GM21723 (cell line): ENCODE data around the gene AOX1.
"Not testable (repeated sequence)": the region's sequence is repeated elsewhere in the genome, so short reads cannot be mapped to it uniquely, and the experiment has no call there.

Source experiments
- ATAC-seq: cut with Tn5 transposase; IDR thresholded peaks from one replicate; pipeline ENCODE4 v1.9.1; 2021; ENCODE audit warnings: mild to moderate bottlenecking, moderate library complexity; ENCODE audit not compliant: unreplicated experiment

The AOX1 gene

DNA sequence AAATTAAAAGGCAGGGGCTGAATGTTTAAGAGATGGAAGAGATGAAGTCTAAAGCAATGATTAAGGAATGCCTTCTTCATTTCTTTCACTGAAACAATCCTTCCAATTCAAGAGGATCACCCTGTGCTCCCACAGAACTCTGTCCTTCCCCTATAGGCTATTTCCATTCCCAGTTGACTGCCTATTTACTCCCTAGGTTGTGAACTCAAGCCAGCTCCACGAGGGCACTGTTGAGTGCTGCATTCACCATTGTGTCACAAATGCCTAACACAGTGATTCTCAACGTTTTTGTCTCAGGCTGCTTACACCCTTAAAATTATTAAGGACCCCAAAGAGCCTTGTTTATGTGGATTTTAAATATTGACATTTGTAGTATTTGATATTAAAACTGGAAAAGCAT is 112.4 kb downstream of the AOX1 start:
- no peak for ATAC-seq

GRCh38 chr2:200699310-200699709 is 113.5 kb downstream of the AOX1 start:
- no peak for ATAC-seq

GRCh38 chr2:200700856-200701255 is 115.0 kb downstream of the AOX1 start:
- ATAC-seq = no peak

DNA sequence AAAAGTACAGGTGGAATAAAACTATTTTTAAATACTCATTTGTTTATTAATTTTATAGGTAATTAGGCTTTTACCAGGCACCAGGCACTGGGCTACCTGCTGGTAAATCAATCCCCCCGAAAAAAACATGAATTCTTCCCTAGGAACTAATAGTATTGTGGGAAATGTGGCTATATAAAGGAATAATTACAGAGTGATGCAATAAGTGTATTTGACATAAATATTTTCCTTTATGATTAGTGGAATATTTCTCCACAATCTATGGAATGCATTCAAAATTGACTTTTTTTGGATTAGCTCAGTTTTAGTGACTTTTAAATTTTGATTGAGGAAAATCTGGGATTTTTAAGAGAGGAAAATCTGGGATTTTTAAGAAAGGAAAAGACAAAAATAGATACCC is 116.2 kb downstream of the AOX1 start:
- no peak for ATAC-seq

- no peak for ATAC-seq
Measured at GRCh38 chr2:200702646-200703118, 116.9 kb downstream of the AOX1 start.

DNA sequence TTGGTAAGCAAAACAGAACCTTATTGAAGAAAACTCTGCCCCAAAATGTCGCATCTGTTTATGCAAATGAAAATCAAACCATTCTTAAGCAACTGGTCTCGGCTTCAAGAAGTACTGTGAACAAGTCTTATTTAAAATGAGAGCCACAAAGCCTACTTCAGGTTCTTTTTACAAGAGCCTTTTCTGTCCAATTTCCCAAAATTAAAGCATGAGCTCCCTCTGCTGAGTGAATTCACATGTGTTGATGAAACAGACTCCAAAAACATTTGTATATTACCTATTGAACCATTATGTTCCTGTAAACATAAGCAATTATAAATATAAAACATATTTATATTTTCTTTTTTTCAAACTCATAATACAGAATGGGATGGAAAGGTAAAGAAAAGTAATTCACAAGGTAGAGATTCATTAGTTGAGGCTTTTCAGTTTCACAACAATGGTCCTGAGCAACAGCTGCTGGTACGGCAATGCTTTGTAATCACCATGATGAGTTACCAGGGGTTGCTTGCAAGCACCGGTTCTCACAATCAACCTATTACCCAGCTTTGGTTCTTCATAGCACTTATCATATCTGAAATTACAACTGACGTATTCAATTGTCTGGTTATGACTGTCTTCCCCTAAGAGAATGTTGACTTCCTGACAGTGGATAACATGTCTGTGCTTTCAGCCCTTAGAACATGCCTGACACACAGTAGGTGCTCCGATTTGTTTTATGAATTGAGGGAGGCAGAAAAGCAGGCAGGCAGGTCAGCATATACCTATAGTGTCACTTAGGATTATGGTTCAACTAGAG is 117.5 kb downstream of the AOX1 start:
- ATAC-seq = no peak

- no peak for ATAC-seq
Measured at GRCh38 chr2:200703926-200704637, 118.3 kb downstream of the AOX1 start.

DNA sequence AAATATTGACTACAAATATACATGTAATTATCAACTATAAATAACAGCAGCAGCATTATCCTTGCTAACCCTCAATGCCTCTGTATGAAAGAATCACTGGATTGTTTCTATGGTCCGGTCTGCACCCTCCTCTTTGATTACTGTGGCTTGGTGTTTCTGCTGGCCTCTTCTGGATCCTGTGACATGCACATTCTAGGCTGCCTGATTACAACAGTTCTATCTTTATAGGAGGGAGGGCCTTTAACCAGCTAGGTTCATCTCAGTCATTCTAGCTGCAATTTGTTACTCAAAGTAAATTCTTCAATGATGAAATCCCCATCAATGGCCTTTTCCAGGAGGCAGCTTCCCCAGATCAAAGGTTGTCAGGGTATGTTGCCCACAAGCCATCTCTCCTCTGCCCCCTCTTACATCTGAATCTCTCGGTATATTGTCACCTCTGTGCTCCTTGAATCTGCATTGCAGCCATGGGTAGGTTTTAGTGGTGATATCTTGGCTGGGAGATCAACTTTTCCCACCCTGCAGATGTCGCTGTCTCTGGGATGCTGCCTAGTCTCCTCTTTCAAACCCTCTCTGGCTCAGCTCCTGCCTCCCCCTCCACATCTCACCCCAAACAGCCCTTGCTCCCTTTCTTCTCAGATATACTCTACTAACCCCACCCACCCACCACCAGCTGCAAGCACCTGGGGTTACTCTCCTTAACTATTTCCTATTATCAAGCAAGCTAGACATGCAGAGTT is 119.7 kb downstream of the AOX1 start:
- ATAC-seq = no peak

GRCh38 chr2:200708943-200709342 is 123.1 kb downstream of the AOX1 start:
- no peak for ATAC-seq

DNA sequence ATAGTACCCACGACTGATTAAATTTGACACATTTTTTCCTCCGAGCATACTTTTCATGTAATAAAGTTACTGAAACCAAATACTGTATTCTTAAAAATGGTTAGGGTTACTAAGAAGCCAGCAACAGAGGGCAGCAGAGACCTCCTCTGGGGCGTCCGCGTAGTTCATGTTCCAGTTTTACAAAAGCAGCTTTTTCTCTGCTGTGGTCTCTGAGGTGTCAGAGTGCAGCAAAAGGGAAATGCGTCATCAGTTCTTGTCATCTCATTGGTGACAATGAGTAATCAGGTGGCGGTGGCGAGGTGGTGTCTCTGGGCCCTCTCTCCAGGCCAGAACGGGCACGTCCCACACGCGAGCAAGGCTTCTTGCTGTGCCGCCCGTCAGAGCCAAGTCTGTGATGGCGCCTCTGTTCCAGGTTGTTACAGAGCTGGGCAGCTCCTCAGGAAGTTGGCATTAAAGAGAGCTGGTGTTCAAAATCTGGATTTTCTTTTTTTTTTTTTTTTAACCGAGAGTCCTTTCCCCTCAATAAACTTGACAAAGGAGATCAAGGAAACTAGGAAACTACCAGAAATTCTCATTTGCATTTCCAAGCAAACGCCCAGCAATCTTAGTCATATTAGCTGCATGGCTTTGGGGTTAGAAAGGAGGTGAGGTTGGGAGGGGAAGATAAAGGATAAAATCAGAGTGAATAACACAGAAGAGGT is 127.3 kb downstream of the AOX1 start:
- ATAC-seq = peak; percentile 100

- ATAC-seq = no peak
Measured at GRCh38 chr2:200713704-200714064, 127.9 kb downstream of the AOX1 start.

DNA sequence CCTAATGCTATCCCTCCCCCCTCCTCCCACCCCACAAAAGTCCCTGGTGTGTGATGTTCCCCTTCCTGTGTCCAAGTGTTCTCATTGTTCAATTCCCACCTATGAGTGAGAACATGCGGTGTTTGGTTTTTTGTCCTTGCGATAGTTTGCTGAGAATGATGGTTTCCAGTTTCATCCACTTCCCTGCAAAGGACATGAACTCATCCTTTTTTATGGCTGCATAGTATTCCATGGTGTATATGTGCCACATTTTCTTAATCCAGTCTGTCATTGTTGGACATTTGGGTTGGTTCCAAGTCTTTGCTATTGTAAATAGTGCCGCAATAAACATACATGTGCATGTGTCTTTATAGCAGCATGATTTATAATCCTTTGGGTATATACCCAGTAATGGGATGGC is 129.2 kb downstream of the AOX1 start:
- not testable (repeated sequence) for ATAC-seq

DNA sequence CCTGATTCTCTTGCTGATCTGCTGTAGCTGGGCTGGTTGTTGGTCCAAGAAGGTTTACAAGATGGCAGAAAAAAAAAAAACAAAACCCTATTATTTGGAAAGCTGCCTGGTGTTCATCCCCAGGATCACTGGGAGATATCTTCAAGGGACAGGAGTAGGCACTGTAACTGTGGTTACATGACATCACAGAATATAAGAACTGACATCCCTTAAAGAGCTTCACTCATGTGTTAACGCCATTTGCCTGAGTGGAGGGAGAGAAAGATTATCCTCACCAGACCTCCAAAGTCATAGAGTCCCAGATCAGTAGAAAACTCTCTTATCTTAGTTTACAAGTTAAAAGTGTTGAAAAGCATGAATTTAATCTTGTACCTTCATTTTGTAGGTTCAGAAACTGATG is 130.6 kb downstream of the AOX1 start:
- no peak for ATAC-seq
